Skeletal muscle tissue (tissue), 4 donors: Measurements from ENCODE around the gene FREY1. TPM values are rescaled to one million over a fixed set of nuclear protein-coding genes. Genes with fewer than 3 reads are reported as not detected.

Source experiments
- H3K27ac ChIP-seq: one replicate; pipeline ENCODE4 v1.7.0; 2013; ENCODE audit warnings: mild to moderate bottlenecking, low read depth, low read length, inconsistent platforms
- H3K27me3 ChIP-seq, 3 donors: one replicate each; pipeline ENCODE4 v1.7.0; 2013; ENCODE audit warnings: low read length in 3 of 3; ENCODE audit not compliant: control insufficient read depth in 3 of 3, insufficient read depth in 3 of 3
- H3K36me3 ChIP-seq, 3 donors: one replicate each; pipeline ENCODE4 v1.7.0; 2013; ENCODE audit warnings: low read length in 3 of 3; ENCODE audit not compliant: control insufficient read depth in 3 of 3, insufficient read depth in 3 of 3
- H3K4me1 ChIP-seq, 3 donors: one replicate each; pipeline ENCODE4 v1.7.0; 2013; ENCODE audit warnings: low read length in 3 of 3, mild to moderate bottlenecking in 3 of 3; ENCODE audit not compliant: control insufficient read depth in 3 of 3, insufficient read depth in 3 of 3
- H3K4me3 ChIP-seq, 3 donors: one replicate each; pipeline ENCODE4 v1.7.0; 2013; ENCODE audit warnings: low read length in 3 of 3
- H3K9ac ChIP-seq, 3 donors: one replicate each; pipeline ENCODE4 v1.7.0; 2013; ENCODE audit warnings: low read length in 3 of 3, mild to moderate bottlenecking in 3 of 3, moderate library complexity in 2 of 3, low read depth in 1 of 3
- H3K9me3 ChIP-seq, 3 donors: one replicate each; pipeline ENCODE4 v1.7.0; 2013; ENCODE audit warnings: low read length in 3 of 3; ENCODE audit not compliant: control insufficient read depth in 3 of 3
- total RNA-seq: library from RNA; depleted of rRNA; stranded (reverse); fragments of >200 nt; gene quantifications from one replicate; pipeline ENCODE4 v1.2.3, GENCODE V29; 2014
- donor health status: Osteomylitis.

Gene FREY1
- total RNA-seq, 1 donor from 2014 or later: 1.6 TPM

DNA sequence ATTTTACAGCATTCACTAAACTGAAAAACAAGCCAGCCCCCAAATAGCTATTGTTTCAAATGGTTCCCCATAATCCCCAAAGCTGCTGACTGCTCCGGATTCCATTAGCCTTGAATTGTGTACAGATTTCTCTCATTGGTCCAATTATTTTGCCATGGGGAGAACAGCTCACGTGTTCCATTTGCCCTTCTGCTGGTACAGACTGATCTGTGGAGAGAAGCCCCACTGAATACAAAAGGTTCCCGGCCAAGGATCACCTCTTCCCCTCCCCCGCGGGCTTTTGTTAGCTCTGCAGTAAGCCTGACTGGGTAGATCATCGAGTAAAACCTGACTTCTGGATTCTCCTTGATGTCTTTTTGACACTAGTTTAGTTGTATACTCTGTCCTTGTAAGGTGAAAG, 30.7 kb downstream of the FREY1 start:
- Histone ChIP-seq H3K27me3 (no peaks in the 10 kb centered on the region), H3K27ac (no peak overlapping the region), H3K36me3 (peaks cover 70 to 82% (median 74%) of the 10 kb centered on the region in 3 donors), H3K4me3 (no peak overlapping the region), H3K9me3 (no peaks in the 10 kb centered on the region), H3K9ac (peak overlapping the region in 1 of 3 donors; percentile 3), H3K4me1 (peaks cover 8 to 11% (median 10%) of the 10 kb centered on the region in 3 donors)

- peaks cover 81 to 89% (median 82%) of the 10 kb centered on the region in 3 donors for H3K36me3 ChIP-seq
Observed at GRCh38 chr11:45872651-45873356, 34.3 kb downstream of the FREY1 start.

GRCh38 chr11:45871638-45872037, 35.4 kb downstream of the FREY1 start:
- Histone ChIP-seq H3K4me1 (no peaks in the 10 kb centered on the region), H3K9ac (no peak overlapping the region), H3K27ac (no peak overlapping the region), H3K9me3 (no peaks in the 10 kb centered on the region), H3K36me3 (peaks cover 81 to 88% (median 82%) of the 10 kb centered on the region in 3 donors), H3K4me3 (no peak overlapping the region), H3K27me3 (no peaks in the 10 kb centered on the region)

More at GRCh38 chr11:45872651-45873356, 34.3 kb downstream of the FREY1 start:
- no peak overlapping the region for H3K4me3 ChIP-seq
- H3K9ac ChIP-seq: no peak overlapping the region
- no peaks in the 10 kb centered on the region for H3K4me1 ChIP-seq
- no peak overlapping the region for H3K27ac ChIP-seq
- H3K9me3 ChIP-seq: no peaks in the 10 kb centered on the region
- no peaks in the 10 kb centered on the region for H3K27me3 ChIP-seq

DNA sequence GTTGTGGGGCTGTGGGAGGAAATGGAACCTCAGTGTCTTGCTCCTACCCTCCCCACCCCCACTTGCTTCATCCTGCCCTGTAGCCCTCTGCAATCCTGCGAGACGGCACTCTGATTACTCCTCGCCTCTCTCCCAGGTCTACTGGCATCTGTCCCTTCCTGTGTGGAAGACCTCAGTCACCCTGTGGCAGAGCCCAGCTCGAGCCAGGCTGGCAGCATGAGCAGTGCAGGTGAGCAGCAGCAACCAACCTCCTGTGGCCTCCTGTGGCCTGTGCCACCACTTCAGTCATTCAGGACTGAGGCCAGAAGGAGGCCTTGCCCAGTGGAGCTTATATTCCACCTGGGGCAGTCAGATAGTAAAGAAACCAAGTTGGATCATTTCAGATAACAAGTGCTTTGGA, 36.4 kb downstream of the FREY1 start:
- no peak overlapping the region for H3K27ac ChIP-seq
- no peaks in the 10 kb centered on the region for H3K4me1 ChIP-seq
- H3K4me3 ChIP-seq: no peak overlapping the region
- no peaks in the 10 kb centered on the region for H3K27me3 ChIP-seq
- H3K9ac ChIP-seq: no peak overlapping the region
- H3K9me3 ChIP-seq: no peaks in the 10 kb centered on the region
- H3K36me3 ChIP-seq: peaks cover 86 to 90% (median 87%) of the 10 kb centered on the region in 3 donors

DNA sequence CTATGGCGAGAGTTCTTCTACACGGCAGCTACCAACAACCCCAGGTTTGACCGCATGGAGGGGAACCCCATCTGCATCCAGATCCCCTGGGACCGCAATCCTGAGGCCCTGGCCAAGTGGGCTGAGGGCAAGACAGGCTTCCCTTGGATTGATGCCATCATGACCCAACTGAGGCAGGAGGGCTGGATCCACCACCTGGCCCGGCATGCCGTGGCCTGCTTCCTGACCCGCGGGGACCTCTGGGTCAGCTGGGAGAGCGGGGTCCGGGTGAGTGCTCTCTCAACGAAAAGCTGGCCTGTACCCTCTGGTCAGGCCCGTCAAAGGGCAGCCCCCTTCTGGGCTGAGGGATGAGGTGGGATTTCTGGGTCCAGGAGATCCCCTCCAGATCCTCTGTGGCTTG, 37.5 kb downstream of the FREY1 start:
- no peaks in the 10 kb centered on the region for H3K9me3 ChIP-seq
- no peak overlapping the region for H3K27ac ChIP-seq
- H3K36me3 ChIP-seq: peaks cover 83 to 90% (median 89%) of the 10 kb centered on the region in 3 donors
- H3K27me3 ChIP-seq: no peaks in the 10 kb centered on the region
- no peaks in the 10 kb centered on the region for H3K4me1 ChIP-seq
- no peak overlapping the region for H3K4me3 ChIP-seq
- peak overlapping the region in 1 of 3 donors; percentile 5 for H3K9ac ChIP-seq

DNA sequence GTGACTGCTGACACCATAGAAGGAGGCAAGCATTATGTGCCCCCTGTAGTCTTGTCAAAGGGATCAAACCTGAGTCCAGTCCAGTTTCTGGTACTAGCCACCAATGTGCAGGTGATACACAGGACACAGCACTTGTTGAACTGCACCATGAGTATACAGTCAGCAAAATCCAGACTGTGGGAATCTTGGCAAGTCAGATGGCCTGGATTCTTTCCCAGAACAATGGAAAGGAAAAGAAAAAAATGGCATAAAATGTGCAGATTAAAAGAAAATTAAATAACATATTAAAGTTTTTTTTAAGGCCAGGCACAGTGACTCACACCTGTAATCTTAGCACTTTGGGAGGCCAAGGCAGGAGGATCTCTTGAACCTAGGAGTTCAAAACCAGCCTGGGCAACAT, 43.0 kb downstream of the FREY1 start:
- H3K27ac ChIP-seq: no peak overlapping the region
- H3K27me3 ChIP-seq: no peaks in the 10 kb centered on the region
- H3K4me1 ChIP-seq: peaks cover 19 to 30% (median 23%) of the 10 kb centered on the region in 3 donors
- no peak overlapping the region for H3K4me3 ChIP-seq
- no peaks in the 10 kb centered on the region for H3K9me3 ChIP-seq
- H3K36me3 ChIP-seq: peaks cover 72 to 81% (median 73%) of the 10 kb centered on the region in 3 donors
- no peak overlapping the region for H3K9ac ChIP-seq

DNA sequence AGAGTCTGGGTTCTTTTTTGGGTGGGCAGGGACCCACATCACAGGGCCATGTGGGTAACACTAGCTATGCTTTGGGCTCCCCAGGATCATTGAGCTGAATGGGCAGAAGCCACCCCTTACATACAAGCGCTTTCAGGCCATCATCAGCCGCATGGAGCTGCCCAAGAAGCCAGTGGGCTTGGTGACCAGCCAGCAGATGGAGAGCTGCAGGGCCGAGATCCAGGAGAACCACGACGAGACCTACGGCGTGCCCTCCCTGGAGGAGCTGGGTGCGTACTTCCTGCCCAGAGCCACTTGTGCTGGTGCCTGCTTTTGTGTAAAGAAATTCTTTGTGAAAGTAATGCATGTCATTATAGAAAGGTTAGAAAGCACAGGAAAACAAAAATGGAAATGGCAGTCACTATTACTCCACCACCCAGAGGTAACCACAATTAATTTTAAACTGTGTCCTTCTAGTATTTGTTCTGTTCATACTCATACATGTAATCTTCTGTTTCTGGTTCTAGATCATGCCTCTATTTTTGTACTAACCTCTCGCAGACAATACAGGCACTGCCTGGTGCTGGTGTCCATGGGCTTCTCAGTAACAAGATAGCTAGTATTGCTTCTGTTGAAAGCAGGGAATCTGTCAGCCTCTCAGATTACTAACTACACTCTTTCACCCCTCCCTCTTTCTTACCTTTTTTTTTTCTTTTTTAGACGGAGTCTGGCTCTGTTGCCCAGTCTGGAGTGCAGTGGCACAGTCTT, 46.1 kb downstream of the FREY1 start:
- peak overlapping the region; percentile 1 to 71 (median 35) for H3K9ac ChIP-seq
- no peaks in the 10 kb centered on the region for H3K9me3 ChIP-seq
- H3K27ac ChIP-seq: peak overlapping the region; percentile 84
- H3K36me3 ChIP-seq: peaks cover 54 to 68% (median 56%) of the 10 kb centered on the region in 3 donors
- H3K4me3 ChIP-seq: peak overlapping the region in 2 of 3 donors; percentile 29 to 41
- H3K27me3 ChIP-seq: no peaks in the 10 kb centered on the region
- peaks cover 47 to 60% (median 51%) of the 10 kb centered on the region in 3 donors for H3K4me1 ChIP-seq

- H3K9me3 ChIP-seq: no peaks in the 10 kb centered on the region
- peaks cover 53 to 66% (median 57%) of the 10 kb centered on the region in 3 donors for H3K4me1 ChIP-seq
- peak overlapping the region in 1 of 3 donors; percentile 41 for H3K4me3 ChIP-seq
- peak overlapping the region; percentile 84 for H3K27ac ChIP-seq
- H3K36me3 ChIP-seq: peaks cover 51 to 67% (median 52%) of the 10 kb centered on the region in 3 donors
- no peaks in the 10 kb centered on the region for H3K27me3 ChIP-seq
- peak overlapping the region in 2 of 3 donors; percentile 35 to 71 for H3K9ac ChIP-seq
Observed at GRCh38 chr11:45860348-45860747, 46.7 kb downstream of the FREY1 start.

DNA sequence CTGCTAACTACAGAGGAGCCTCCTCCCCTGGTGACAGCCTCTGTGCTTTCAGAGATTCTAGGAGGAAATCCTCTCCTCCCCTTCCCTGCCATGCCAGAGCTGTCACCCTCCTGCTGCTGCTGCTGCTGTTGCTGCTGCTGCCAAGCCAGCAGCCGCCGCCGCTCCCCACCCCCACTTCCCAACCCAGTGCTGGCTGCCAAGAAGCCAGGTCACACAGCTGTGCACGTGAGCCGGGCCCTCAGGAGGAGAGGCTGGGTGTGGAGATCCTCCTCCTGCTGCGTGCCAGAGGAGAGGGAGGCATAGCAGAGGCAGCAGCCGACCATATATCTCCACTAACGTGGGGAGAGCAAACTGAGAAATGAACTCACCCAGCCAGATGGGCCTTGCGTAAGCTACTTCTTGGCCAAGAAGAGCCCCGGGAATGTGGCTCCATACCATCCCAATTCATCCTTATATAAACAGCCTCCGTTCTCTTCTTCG, 47.4 kb downstream of the FREY1 start:
- Histone ChIP-seq H3K9me3 (no peaks in the 10 kb centered on the region), H3K36me3 (peaks cover 47 to 63% (median 50%) of the 10 kb centered on the region in 3 donors), H3K4me3 (peak overlapping the region in 2 of 3 donors; percentile 56 to 62), H3K4me1 (peaks cover 60 to 72% (median 64%) of the 10 kb centered on the region in 3 donors), H3K9ac (peak overlapping the region in 2 of 3 donors; percentile 60 to 77), H3K27me3 (no peaks in the 10 kb centered on the region), H3K27ac (peak overlapping the region; percentile 84)
